Smooth muscle cell (in vitro differentiated cells): ENCODE results near the gene MLN. TPM values are rescaled to one million over a fixed set of nuclear protein-coding genes. Genes with fewer than 3 reads are reported as not detected.

ENCODE experiments used
- DNase-seq: peaks from one replicate; lab custom pipeline; 2025; ENCODE audit not compliant: unreplicated experiment; lab: John Stamatoyannopoulos, UW
- H2AFZ ChIP-seq: fragments of 200-600 bp; sonication (generic); 2 replicates; pipeline ENCODE4 v1.6.0; 2016; ENCODE audit warnings: antibody characterized with exemption, low read depth, mild to moderate bottlenecking
- H3F3A ChIP-seq: fragments of 200-600 bp; sonication (generic); 2 replicates; pipeline ENCODE4 v1.6.0; 2017; ENCODE audit warnings: antibody characterized with exemption, low read depth
- H3K27ac ChIP-seq: fragments of 200-600 bp; sonication (generic); 2 replicates; pipeline ENCODE4 v1.5.1; 2016; ENCODE audit warnings: low read depth, mild to moderate bottlenecking
- H3K27me3 ChIP-seq: fragments of 200-600 bp; sonication (generic); 2 replicates; pipeline ENCODE4 v1.6.1; 2016; ENCODE audit warnings: low read depth, mild to moderate bottlenecking
- H3K36me3 ChIP-seq: fragments of 200-600 bp; sonication (generic); 2 replicates; pipeline ENCODE4 v1.5.1; 2016; ENCODE audit warnings: low read depth
- H3K4me1 ChIP-seq: fragments of 200-600 bp; sonication (generic); 2 replicates; pipeline ENCODE4 v1.5.1; 2016; ENCODE audit warnings: low read depth
- H3K4me2 ChIP-seq: fragments of 200-600 bp; sonication (generic); 2 replicates; pipeline ENCODE4 v1.6.0; 2016; ENCODE audit warnings: mild to moderate bottlenecking
- H3K4me3 ChIP-seq: fragments of 200-600 bp; sonication (generic); 2 replicates; pipeline ENCODE4 v1.5.1; 2016; ENCODE audit warnings: mild to moderate bottlenecking
- H3K79me2 ChIP-seq: fragments of 200-600 bp; sonication (generic); 2 replicates; pipeline ENCODE4 v1.6.0; 2016; ENCODE audit warnings: low read depth, mild to moderate bottlenecking
- H3K9ac ChIP-seq: fragments of 200-600 bp; sonication (generic); 2 replicates; pipeline ENCODE4 v1.6.0; 2016; ENCODE audit warnings: low read depth
- H3K9me3 ChIP-seq: fragments of 200-600 bp; sonication (generic); replicated peaks from 2 replicates; pipeline ENCODE4 v1.5.1; 2016; ENCODE audit warnings: low read depth
- H4K20me1 ChIP-seq: fragments of 200-600 bp; sonication (generic); 2 replicates; pipeline ENCODE4 v1.6.0; 2016; ENCODE audit warnings: low read depth
- WGBS: methylation state at CpG from one replicate; pipeline ENCODE4 v1.1.7; 2016; ENCODE audit warnings: low lambda C conversion rate; 5-methylcytosine and 5-hydroxymethylcytosine counted together
- polyA plus RNA-seq: library from polyadenylated mRNA; unstranded; fragments of >200 nt; fragmentation: Nextera tagmentation; extraction: Ambion mirVana; gene quantifications from 2 replicates; pipeline ENCODE4 v1.2.1, GENCODE V29; 2016
- total RNA-seq: library from RNA; depleted of rRNA; stranded (reverse); fragments of >200 nt; gene quantifications from 2 replicates; pipeline ENCODE4 v1.2.3, GENCODE V29; 2014
- TF ChIP-seq, protein P1 (sequence below): fragments of 200-600 bp; sonication (generic); IDR thresholded peaks from 2 replicates; pipeline ENCODE4 v1.5.1; 2017; ENCODE audit warnings: borderline replicate concordance, mild to moderate bottlenecking, antibody characterized with exemption; ENCODE audit not compliant: insufficient read depth, poor library complexity, severe bottlenecking

MLN gene
- total and polyA plus RNA-seq, 2 experiments from 2014 or later, result not detected

- Histone ChIP-seq H3K27me3 (no peaks in the 10 kb centered on the region), H3K36me3 (peaks cover 9% of the 10 kb centered on the region), H3K9me3 (no peaks in the 10 kb centered on the region), H3K79me2 (peaks cover 32% of the 10 kb centered on the region), H4K20me1 (peaks cover 68% of the 10 kb centered on the region), H3K9ac (no peak overlapping the region), H2AFZ (no peak overlapping the region), H3F3A (peaks cover under 1% of the 10 kb centered on the region), H3K4me1 (peaks cover 40% of the 10 kb centered on the region), H3K4me3 (no peak overlapping the region), H3K4me2 (no peak overlapping the region), H3K27ac (no peak overlapping the region)
- TF ChIP-seq, protein P1, sequence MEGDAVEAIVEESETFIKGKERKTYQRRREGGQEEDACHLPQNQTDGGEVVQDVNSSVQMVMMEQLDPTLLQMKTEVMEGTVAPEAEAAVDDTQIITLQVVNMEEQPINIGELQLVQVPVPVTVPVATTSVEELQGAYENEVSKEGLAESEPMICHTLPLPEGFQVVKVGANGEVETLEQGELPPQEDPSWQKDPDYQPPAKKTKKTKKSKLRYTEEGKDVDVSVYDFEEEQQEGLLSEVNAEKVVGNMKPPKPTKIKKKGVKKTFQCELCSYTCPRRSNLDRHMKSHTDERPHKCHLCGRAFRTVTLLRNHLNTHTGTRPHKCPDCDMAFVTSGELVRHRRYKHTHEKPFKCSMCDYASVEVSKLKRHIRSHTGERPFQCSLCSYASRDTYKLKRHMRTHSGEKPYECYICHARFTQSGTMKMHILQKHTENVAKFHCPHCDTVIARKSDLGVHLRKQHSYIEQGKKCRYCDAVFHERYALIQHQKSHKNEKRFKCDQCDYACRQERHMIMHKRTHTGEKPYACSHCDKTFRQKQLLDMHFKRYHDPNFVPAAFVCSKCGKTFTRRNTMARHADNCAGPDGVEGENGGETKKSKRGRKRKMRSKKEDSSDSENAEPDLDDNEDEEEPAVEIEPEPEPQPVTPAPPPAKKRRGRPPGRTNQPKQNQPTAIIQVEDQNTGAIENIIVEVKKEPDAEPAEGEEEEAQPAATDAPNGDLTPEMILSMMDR, result no peak
- 94% methylated on average over 5 of the region's 5 CpGs for WGBS
- no peak for DNase-seq
Observed at GRCh38 chr6:33782561-33782960, 21.2 kb downstream of the MLN start.

- TF ChIP-seq, protein P1, result no peak
- Histone ChIP-seq H3K36me3 (peaks cover 16% of the 10 kb centered on the region), H3K9ac (no peak overlapping the region)
Observed at GRCh38 chr6:33781131-33781975, 22.4 kb downstream of the MLN start.

DNA sequence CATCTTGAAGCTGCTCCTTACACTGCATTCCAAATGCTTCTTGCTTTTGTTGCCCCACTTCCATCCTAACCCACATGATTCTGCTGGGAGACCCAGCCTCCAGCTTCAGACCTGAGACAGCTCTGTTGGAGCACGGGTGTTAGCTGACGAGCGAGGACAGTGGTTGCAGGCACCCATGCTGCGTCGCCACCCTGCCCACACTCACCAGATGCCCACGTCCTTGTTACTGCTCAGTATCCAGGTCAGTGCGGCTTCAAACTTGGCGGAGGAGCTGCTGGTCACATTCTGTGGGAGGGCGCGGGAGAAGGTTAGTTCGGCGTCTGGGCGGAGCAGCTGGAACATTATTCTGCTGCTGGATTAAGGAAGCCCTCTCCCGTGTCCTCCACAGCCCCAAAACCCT is 23.9 kb downstream of the MLN start:
- Histone ChIP-seq H3F3A (peaks cover 3% of the 10 kb centered on the region), H2AFZ (no peak overlapping the region), H3K9me3 (no peaks in the 10 kb centered on the region), H4K20me1 (peaks cover 49% of the 10 kb centered on the region), H3K27ac (no peak overlapping the region), H3K9ac (no peak overlapping the region), H3K79me2 (peaks cover 5% of the 10 kb centered on the region), H3K27me3 (no peaks in the 10 kb centered on the region), H3K4me2 (no peak overlapping the region), H3K4me3 (no peak overlapping the region), H3K36me3 (peaks cover 19% of the 10 kb centered on the region), H3K4me1 (peaks cover 27% of the 10 kb centered on the region)
- WGBS, result 95% methylated on average over 14 of the region's 14 CpGs
- TF ChIP-seq, protein P1, result no peak
- DNase-seq, result no peak

More at GRCh38 chr6:33781131-33781975, 22.4 kb downstream of the MLN start:
- Histone ChIP-seq H3K9me3 (no peaks in the 10 kb centered on the region), H3K79me2 (peaks cover 20% of the 10 kb centered on the region), H4K20me1 (peaks cover 57% of the 10 kb centered on the region), H3K4me2 (peak overlapping the region; percentile 26), H3K4me1 (peaks cover 32% of the 10 kb centered on the region), H3K4me3 (no peak overlapping the region), H3K27ac (peak overlapping the region; percentile 44), H2AFZ (no peak overlapping the region), H3F3A (no peaks in the 10 kb centered on the region), H3K27me3 (no peaks in the 10 kb centered on the region)
- 67% methylated on average over 14 of the region's 16 CpGs for WGBS
- DNase-seq, result no peak
